Activated T-cell treated with anti-CD3 and anti-CD28 coated beads, Interleukin-2, amount 50 U/mL, for 72 hours (primary cell): ENCODE data around the gene FAM43A. TPM values are rescaled to one million over a fixed set of nuclear protein-coding genes. Genes with fewer than 3 reads are reported as not detected.
A peak's percentile ranks its signal among the peaks of the same experiment; 100 is the strongest.

Experiments used
- ATAC-seq, 2 donors: fragments of 150-1000 bp; cut with Tn5 transposase; replicated peaks in 1 of 2; 2 replicates each; pipeline ENCODE4 v1.10.0; 2021; ENCODE audit warnings: moderate library complexity in 2 of 2, mild to moderate bottlenecking in 1 of 2
- DNase-seq, 2 donors: peaks; one replicate each; pipeline ENCODE4 v3.0.0; 2021 to 2022; ENCODE audit warnings: mixed read lengths in 1 of 2
- H3K27ac Mint-ChIP-seq: one replicate; pipeline ENCODE4 v1.8.0; 2022; ENCODE audit warnings: mild to moderate bottlenecking, moderate library complexity, mixed read lengths
- H3K27me3 Mint-ChIP-seq: one replicate; pipeline ENCODE4 v1.8.0; 2022; ENCODE audit warnings: low read depth, mixed read lengths
- H3K36me3 Mint-ChIP-seq, 2 donors: one replicate each; pipeline ENCODE4 v1.8.0; 2022; ENCODE audit warnings: mixed read lengths in 2 of 2, mild to moderate bottlenecking in 1 of 2; ENCODE audit not compliant: insufficient read depth in 2 of 2
- H3K4me1 Mint-ChIP-seq: one replicate; pipeline ENCODE4 v1.8.0; 2022; ENCODE audit warnings: low read depth, mixed read lengths
- H3K4me3 Mint-ChIP-seq, 2 donors: one replicate each; pipeline ENCODE4 v1.8.0; 2022; ENCODE audit warnings: mild to moderate bottlenecking in 2 of 2, mixed read lengths in 2 of 2, moderate library complexity in 2 of 2
- H3K9me3 Mint-ChIP-seq, 2 donors: one replicate each; pipeline ENCODE4 v1.8.0; 2022; ENCODE audit warnings: mixed read lengths in 2 of 2
- total RNA-seq, 2 donors: library from RNA; stranded (reverse); gene quantifications; one replicate each; pipeline ENCODE4 v1.2.3, GENCODE V29; 2022

The FAM43A gene
- total RNA-seq, 2 donors from 2014 or later = 5.4 to 13.4 TPM

GRCh38 chr3:194696702-194697101, 11.0 kb downstream of the FAM43A start:
- ATAC-seq = no peak
- Mint-ChIP-seq H3K36me3 (peaks cover 0 to 3% of the 10 kb centered on the region in 2 donors), H3K9me3 (peaks cover 0 to 2% of the 10 kb centered on the region in 2 donors), H3K27me3 (peaks cover 33% of the 10 kb centered on the region), H3K27ac (no peak overlapping the region), H3K4me1 (no peaks in the 10 kb centered on the region), H3K4me3 (no peak overlapping the region)
- no peak for DNase-seq

GRCh38 chr3:194702545-194702944, 16.9 kb downstream of the FAM43A start:
- Mint-ChIP-seq H3K36me3 (peaks cover 3 to 5% of the 10 kb centered on the region in 2 donors), H3K9me3 (peaks cover 0 to 2% of the 10 kb centered on the region in 2 donors), H3K27ac (no peak overlapping the region), H3K4me3 (no peak overlapping the region), H3K27me3 (peaks cover 19% of the 10 kb centered on the region), H3K4me1 (no peaks in the 10 kb centered on the region)
- DNase-seq (no peak), ATAC-seq (no peak)

GRCh38 chr3:194705227-194705626, 19.5 kb downstream of the FAM43A start:
- ATAC-seq (no peak), DNase-seq (no peak)
- Mint-ChIP-seq H3K9me3 (no peaks in the 10 kb centered on the region), H3K4me3 (no peak overlapping the region), H3K27me3 (peaks cover 1% of the 10 kb centered on the region), H3K36me3 (peaks cover 1 to 3% of the 10 kb centered on the region in 2 donors), H3K27ac (no peak overlapping the region), H3K4me1 (no peaks in the 10 kb centered on the region)

GRCh38 chr3:194705761-194706160, 20.1 kb downstream of the FAM43A start:
- no peak overlapping the region for H3K4me3 Mint-ChIP-seq
- no peaks in the 10 kb centered on the region for H3K4me1 Mint-ChIP-seq
- H3K9me3 Mint-ChIP-seq = no peaks in the 10 kb centered on the region
- peaks cover 1 to 3% of the 10 kb centered on the region in 2 donors for H3K36me3 Mint-ChIP-seq
- no peak for DNase-seq
- no peak for ATAC-seq
- no peaks in the 10 kb centered on the region for H3K27me3 Mint-ChIP-seq
- H3K27ac Mint-ChIP-seq = no peak overlapping the region

- ATAC-seq (no peak), DNase-seq (no peak)
- no peak overlapping the region for H3K4me3 Mint-ChIP-seq
- H3K27ac Mint-ChIP-seq = no peak overlapping the region
- H3K9me3 Mint-ChIP-seq = no peaks in the 10 kb centered on the region
- peaks cover 1 to 3% of the 10 kb centered on the region in 2 donors for H3K36me3 Mint-ChIP-seq
- H3K27me3 Mint-ChIP-seq = no peaks in the 10 kb centered on the region
- no peaks in the 10 kb centered on the region for H3K4me1 Mint-ChIP-seq
Measured at GRCh38 chr3:194707147-194707540, 21.5 kb downstream of the FAM43A start.

DNA sequence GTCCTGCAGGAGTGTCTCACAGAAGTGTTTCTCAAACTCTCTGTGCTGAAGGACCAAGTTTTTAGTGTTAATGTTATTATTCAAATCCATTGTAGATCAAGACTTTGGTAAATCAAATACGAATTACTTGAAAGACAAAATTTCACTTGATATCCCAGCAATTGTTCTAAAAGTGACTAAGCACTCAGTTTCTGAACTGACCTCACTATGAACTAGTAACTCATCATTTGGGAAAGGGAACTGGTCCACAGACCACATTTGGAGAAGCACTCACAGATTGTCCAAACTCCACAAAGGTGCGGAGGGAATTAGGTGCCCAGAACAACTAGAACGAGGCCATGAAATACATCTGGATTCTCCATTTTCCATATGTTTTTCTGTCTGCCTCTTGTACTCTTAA, 25.6 kb downstream of the FAM43A start:
- DNase-seq (no peak), ATAC-seq (no peak)
- H3K36me3 Mint-ChIP-seq = peaks cover 0 to 3% of the 10 kb centered on the region in 2 donors
- no peak overlapping the region for H3K27ac Mint-ChIP-seq
- no peak overlapping the region for H3K4me3 Mint-ChIP-seq
- no peaks in the 10 kb centered on the region for H3K4me1 Mint-ChIP-seq
- H3K27me3 Mint-ChIP-seq = no peaks in the 10 kb centered on the region
- no peaks in the 10 kb centered on the region for H3K9me3 Mint-ChIP-seq

- DNase-seq (no peak), ATAC-seq (no peak)
- no peak overlapping the region for H3K4me3 Mint-ChIP-seq
- H3K4me1 Mint-ChIP-seq = no peaks in the 10 kb centered on the region
- H3K27me3 Mint-ChIP-seq = no peaks in the 10 kb centered on the region
- no peak overlapping the region for H3K27ac Mint-ChIP-seq
- H3K9me3 Mint-ChIP-seq = no peaks in the 10 kb centered on the region
- H3K36me3 Mint-ChIP-seq = no peaks in the 10 kb centered on the region
Measured at GRCh38 chr3:194711913-194712312, 26.2 kb downstream of the FAM43A start.

DNA sequence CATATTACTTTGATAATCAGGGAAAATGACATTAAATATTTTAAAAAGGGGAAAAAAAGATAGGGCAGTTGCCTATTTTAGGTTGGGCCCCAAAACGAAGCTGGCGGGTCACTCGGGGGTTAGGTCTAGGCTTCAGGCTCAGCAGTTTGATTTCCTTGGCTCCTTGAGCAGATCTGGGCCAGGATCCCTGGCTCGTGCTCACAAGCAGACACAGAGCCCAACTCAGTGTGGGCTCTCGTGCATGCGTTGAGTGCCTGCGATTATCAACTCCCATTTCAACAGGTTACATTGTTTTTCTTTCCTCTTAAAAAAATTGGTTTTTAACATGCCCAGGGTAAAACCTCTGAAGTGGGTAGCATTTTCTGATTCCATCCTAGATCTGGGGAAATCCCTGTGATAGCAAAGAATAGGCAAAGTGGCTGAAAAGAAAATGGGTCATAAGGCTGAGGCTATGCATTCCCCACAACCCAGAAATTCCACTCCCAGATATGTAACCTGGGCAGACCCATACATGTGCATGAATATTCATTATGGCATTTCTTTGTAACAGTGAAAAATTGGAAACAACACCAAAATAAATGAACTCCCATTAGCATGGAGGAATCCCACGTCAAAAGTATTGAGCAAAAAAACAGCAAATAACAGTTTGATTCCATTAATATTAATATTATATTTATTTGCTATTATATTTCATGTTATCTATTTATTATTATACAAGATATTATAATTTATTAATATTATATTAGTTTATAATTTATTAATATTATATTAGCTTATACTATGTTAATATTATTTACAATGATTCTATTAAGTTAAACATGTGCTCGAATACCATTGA, 27.8 kb downstream of the FAM43A start:
- Mint-ChIP-seq H3K27ac (no peak overlapping the region), H3K36me3 (no peaks in the 10 kb centered on the region), H3K4me1 (no peaks in the 10 kb centered on the region), H3K27me3 (no peaks in the 10 kb centered on the region), H3K4me3 (no peak overlapping the region), H3K9me3 (no peaks in the 10 kb centered on the region)
- ATAC-seq (no peak), DNase-seq (no peak)

DNA sequence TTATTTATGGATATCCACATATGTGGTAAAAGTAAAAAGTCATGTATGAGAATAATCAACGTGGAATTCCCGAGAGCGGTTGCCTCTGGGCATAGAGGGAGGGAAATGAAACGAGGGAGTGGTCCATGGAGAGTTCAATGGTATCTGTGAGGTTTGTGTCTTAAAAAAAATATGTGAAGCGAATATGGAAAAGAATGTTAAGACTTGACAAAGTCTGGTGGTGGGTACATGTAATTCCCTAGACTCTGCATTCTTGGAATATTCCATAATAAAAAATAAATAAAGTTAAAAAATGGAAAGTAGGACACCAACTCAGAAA, 28.4 kb downstream of the FAM43A start:
- no peaks in the 10 kb centered on the region for H3K36me3 Mint-ChIP-seq
- no peaks in the 10 kb centered on the region for H3K9me3 Mint-ChIP-seq
- H3K4me1 Mint-ChIP-seq = no peaks in the 10 kb centered on the region
- H3K4me3 Mint-ChIP-seq = no peak overlapping the region
- H3K27me3 Mint-ChIP-seq = no peaks in the 10 kb centered on the region
- no peak for ATAC-seq
- H3K27ac Mint-ChIP-seq = no peak overlapping the region
- DNase-seq = no peak

DNA sequence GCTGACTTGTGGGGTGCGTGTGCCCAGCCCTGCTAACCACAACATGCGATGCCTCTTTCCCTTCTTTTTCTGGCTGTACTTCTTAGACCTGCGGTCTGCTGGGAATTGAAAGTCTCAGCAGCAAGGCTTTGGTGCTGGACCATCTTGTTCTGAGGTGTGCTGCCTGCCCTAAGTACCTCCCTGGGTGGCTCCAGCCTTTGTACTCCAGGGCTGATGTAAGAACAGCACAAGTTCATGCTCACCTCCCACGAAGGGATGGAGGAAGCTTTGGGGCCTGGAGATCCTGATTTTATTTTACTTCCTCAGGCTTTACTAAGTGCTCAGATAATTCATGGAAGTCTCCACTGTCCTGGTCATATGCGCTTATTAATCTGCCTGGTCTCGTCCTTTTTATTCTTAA, 28.9 kb downstream of the FAM43A start:
- Mint-ChIP-seq H3K27ac (no peak overlapping the region), H3K9me3 (no peaks in the 10 kb centered on the region), H3K4me1 (no peaks in the 10 kb centered on the region), H3K36me3 (no peaks in the 10 kb centered on the region), H3K27me3 (no peaks in the 10 kb centered on the region), H3K4me3 (no peak overlapping the region)
- no peak for DNase-seq
- ATAC-seq = no peak

GRCh38 chr3:194715022-194715800, 29.5 kb downstream of the FAM43A start:
- DNase-seq (no peak), ATAC-seq (peak in 1 of 2 donors; percentile 65)
- H3K27ac Mint-ChIP-seq = no peak overlapping the region
- H3K27me3 Mint-ChIP-seq = no peaks in the 10 kb centered on the region
- H3K36me3 Mint-ChIP-seq = no peaks in the 10 kb centered on the region
- H3K4me1 Mint-ChIP-seq = no peaks in the 10 kb centered on the region
- H3K9me3 Mint-ChIP-seq = no peaks in the 10 kb centered on the region
- H3K4me3 Mint-ChIP-seq = no peak overlapping the region

DNA sequence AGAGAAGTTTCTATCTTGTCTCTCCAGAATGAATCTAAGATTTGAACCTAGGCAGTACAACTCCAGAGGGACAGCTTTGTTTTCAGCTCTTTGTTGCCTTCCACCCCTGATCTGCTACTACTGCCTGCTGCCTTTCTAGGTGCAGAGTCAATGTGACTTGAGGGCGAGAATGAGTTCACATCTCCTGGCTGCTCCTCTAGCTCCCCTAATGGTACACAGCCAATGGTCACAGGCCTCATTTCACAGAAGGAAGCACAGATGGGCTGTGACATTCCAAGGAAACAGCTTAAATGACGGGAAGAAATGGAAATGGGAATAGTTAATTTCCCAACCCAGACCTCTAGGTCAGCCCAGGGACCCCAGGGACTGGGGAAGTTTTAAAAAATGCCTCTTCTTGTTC, 32.4 kb downstream of the FAM43A start:
- H3K4me1 Mint-ChIP-seq = no peaks in the 10 kb centered on the region
- no peaks in the 10 kb centered on the region for H3K9me3 Mint-ChIP-seq
- H3K36me3 Mint-ChIP-seq = no peaks in the 10 kb centered on the region
- DNase-seq (no peak), ATAC-seq (no peak)
- H3K27me3 Mint-ChIP-seq = no peaks in the 10 kb centered on the region
- no peak overlapping the region for H3K4me3 Mint-ChIP-seq
- H3K27ac Mint-ChIP-seq = no peak overlapping the region

DNA sequence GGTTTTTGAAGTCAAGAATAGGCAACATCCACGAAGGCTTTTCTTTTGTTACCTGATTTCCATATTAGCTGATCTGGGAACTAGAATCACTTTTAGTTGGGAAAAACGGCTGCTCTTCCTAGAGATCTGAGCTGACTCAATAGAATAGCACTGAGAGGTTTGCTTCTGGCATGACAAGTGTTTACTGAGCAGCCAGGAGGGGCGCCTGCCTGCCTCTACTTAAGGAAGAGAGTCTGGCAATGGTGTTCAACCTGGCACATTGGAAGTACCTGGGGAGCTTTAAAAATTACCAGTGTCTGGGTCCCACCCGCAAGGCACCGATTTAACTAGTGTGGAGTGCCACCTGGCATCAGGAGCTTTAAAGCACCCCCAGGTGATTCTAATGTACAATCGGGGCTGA, 34.4 kb downstream of the FAM43A start:
- no peaks in the 10 kb centered on the region for H3K9me3 Mint-ChIP-seq
- H3K36me3 Mint-ChIP-seq = no peaks in the 10 kb centered on the region
- no peaks in the 10 kb centered on the region for H3K4me1 Mint-ChIP-seq
- DNase-seq (no peak), ATAC-seq (no peak)
- H3K4me3 Mint-ChIP-seq = no peak overlapping the region
- H3K27ac Mint-ChIP-seq = no peak overlapping the region
- H3K27me3 Mint-ChIP-seq = no peaks in the 10 kb centered on the region
